ENCODE data around the gene ZBTB18.

Gene ZBTB18

GRCh38 chr1:244060686-244061085 lies 9.6 kb downstream of the ZBTB18 start:
- no peak for DNase-seq

DNA sequence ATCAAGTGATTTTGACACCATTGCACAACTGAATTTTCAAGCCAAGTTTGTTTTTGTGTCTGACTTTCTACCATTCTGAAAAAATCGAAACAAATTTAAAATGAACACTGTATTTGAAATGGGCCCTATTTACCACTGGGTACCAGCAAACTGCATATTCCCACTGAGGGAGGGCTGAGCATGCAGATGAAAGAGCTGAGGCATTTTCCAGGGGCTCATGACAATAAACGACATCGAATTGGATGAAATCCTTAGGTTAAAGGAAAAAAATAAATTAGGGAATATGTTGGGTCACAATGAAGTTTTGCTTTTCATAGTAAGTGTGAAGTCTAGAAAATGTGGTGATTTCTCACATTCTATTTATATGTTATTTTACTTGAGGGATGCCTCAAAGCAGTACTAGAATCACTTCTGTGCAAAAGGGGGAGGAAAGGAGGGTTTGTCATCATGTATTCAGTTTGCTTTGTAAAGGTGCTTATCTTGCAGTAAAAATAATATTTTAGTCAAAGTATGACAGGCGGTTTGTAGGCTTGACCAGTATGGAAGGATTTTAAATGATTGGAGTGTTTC lies 11.2 kb downstream of the ZBTB18 start:
- no peak for DNase-seq

DNA sequence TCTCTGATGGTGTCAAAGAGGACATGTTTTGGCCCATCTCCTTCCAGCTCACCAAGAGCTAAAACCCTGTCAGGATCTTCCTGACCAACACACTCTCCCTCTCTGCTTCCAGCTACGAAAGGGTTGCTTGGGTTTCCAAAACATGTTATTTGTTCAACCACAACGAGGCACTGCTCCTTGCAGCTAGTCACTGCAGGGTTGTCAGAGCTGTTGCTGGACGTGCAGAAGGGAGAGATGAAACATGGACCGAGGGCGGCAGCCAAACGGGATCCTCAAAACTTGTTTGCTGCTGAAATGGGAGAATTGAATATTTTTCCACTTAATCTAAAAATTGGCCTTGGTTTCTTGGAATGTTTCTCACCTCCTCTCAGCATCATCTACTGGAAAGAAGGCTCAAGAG lies 12.4 kb downstream of the ZBTB18 start:
- peak in 20 of 58 donors; percentile 12 to 73 (median 35) for DNase-seq

DNA sequence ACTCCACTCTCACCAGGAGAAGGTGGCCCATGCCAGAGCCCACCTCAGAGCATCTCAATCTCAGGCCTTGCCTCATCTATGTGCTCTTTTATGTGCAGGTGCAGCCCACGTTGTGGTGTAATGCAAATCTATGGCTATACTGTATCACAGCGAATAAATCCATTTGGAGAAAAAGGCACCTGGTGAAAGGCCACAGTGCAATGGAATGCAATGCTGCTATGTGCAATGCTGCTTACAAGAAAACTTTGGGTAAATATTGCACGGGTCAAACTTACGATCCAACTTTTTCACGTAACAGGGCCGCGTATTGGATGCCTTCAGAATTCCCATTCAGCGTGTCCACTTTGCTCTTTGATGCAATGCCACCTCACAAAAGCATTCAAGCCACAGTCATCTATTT lies 13.5 kb downstream of the ZBTB18 start:
- DNase-seq: peak in 3 of 58 donors; percentile 5 to 28 (median 26)

- peak in 6 of 58 donors; percentile 5 to 48 (median 28) for DNase-seq
Measured at GRCh38 chr1:244065063-244065793, 14.1 kb downstream of the ZBTB18 start.

GRCh38 chr1:244065960-244066388 lies 14.9 kb downstream of the ZBTB18 start:
- DNase-seq: peak in 2 of 58 donors; percentile 24 to 36

- peak in 2 of 58 donors; percentile 12 to 15 for DNase-seq
Measured at GRCh38 chr1:244066954-244067716, 16.1 kb downstream of the ZBTB18 start.

DNA sequence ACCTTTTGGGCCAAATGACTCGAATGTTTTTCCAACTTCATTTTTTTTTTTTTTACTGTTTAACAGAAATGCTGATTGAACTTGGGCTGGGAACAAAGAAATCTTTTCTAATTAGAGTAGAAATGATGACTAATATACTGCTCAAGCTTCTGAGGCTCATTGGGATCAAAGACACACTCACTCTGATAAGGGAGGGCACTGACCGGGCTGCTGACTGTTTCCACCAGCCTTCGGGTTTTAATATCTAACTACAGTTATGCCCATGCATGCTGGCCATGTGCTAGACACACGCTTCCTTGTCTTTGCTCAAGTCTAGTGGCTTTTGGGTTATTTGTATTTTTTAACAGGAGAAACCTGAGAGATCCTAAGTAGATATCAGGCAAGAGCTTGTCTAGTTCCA lies 16.8 kb downstream of the ZBTB18 start:
- no peak for DNase-seq

DNA sequence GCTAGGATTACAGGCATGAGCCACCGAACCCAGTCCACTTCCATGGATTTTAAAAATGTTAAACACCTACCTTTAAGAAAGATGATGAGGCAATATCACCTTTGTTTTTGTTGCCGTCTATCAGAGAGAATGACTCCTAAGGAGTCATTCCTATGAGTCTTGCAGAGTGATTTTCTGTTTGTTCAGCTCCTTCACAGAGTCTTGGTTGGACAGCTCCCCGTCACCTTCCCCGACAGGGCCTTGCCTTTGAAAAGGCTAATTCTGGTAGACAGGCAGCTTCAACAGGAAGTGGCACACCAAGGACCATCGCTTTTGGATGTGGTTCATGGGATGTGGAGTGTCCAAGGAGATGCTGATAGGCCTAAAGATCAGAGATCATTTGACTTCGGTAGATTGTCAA lies 17.5 kb downstream of the ZBTB18 start:
- no peak for DNase-seq

DNA sequence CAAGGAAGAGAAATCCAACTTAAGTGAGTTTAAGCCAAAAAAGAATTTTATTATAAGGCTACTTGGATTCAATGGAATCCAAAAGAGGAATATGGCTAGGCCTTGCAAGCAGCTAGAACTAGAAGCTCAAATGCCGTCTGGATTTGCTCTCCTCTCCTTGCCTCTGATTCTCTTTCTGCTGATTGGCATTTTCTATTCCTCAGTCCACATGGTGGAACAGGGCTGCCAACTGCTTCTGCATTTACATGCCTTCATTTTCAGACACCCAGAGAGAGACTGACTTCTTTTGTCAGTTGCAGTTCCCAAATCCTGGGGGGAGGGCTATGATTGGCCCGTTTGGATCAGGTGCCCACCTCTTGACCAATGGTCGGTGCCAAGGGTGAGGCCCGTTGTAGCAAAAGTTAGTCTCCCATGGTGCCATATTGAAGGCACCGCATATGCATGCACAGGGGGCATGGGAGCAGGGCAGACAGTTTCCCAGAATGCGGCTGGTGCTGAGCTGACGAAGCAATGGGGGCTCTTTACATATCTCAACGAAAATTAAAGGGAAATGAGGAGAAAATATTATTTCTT lies 18.3 kb downstream of the ZBTB18 start:
- DNase-seq: no peak

DNA sequence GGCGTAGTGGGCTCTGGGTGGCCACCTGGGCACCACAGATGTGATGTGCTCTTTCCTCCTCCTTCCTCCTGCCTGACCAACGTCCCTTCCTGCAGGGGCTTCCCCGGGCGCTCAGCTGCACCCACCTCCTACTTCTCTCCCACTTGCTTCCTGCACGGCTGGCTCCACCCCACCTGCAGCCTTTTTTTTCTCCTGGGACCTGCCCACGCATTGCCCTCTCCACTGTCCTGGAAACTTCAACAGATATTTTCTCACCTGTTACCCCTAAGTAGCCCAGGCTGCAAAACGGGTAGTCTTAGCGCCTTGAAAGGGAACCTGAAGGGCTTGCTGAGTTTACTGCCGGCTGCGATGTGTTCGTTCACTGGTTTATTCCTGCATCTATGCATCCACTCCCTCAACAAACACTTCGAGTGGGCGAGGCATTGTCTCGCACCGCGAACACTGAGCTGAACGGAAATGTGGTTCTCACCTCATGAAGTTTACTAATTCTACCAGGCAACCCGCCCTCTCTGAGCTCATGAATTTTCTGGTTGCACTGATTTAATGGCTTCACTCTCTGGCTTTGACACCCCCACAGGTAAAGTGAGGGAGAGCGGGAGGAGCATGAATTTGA lies 23.6 kb downstream of the ZBTB18 start:
- no peak for DNase-seq

- DNase-seq: no peak
Measured at GRCh38 chr1:244075247-244075722, 24.2 kb downstream of the ZBTB18 start.

GRCh38 chr1:244076740-244077139 lies 25.7 kb downstream of the ZBTB18 start:
- no peak for DNase-seq

- DNase-seq: peak in 23 of 58 donors; percentile 11 to 66 (median 26)
Measured at GRCh38 chr1:244077473-244078220, 26.6 kb downstream of the ZBTB18 start.

GRCh38 chr1:244080343-244080929 lies 29.4 kb downstream of the ZBTB18 start:
- no peak for DNase-seq

DNA sequence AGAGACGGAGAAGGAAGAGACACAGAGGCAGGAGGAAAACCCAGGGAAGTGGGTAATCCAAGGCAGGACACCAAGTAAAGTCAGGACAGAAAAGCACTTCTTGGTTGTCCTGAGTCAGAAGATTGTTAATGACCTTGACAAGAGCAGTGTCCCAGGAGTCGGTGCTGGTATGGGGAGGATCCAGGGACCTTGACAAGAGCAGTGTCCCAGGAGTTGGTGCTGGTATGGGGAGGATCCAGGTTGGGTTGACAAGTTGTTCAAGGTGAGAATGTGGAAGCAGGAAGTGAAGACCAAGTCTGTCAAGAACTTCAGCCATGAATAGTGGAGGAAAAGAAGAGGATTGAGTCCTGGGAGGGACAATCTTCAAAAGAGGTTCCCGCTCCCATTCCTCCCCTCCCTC lies 31.9 kb downstream of the ZBTB18 start:
- no peak for DNase-seq

DNA sequence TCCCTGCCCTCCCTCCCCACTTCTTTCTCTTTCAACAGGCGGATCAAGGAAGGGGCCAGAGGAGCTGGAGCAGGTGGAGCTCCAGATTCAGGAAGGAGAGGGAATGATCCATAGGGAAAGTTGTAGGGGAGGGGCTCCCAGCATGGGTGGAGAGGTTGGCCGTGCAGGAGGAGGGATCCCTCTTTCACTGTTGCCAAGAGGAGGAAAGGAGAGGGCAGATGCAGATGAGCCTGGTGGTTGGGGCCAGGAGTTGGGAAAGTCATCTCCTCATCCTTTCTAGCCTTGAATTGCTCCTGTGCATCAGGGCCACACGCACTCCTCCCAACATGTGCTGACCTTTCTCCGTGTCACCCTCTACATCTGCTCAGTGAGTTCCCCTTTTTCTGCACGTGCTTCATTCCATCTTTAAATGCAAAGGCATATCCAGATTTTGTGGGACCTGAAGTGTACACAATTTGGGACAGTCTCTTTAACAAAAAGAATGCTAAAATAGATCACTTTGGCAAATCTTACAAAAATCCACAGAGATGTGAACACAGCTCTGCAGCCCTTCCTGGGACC lies 32.4 kb downstream of the ZBTB18 start:
- no peak for DNase-seq

GRCh38 chr1:244084763-244085162 lies 33.7 kb downstream of the ZBTB18 start:
- DNase-seq: no peak

DNA sequence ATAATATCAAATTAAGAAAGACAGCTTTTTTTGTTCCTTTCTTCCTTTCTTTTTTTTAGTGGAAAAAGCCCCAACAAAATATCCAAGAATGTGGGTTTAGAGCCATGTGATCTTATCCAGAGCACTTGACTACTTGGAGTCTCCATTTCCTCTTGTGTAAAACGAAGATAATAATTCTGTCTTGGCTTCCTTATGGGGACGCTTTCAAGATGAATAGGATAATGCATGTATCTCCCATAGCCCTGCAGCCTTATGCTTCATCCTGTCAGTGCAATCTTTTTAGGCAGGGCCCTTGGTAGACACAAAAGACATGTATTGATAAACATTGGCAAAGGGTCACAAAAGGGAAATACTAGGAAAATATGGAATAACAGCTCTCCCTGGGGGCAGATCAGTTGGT lies 34.8 kb downstream of the ZBTB18 start:
- DNase-seq: no peak

- DNase-seq: no peak
Measured at GRCh38 chr1:244087021-244087560, 36.0 kb downstream of the ZBTB18 start.
